GM18873 (cell line): ENCODE data around the gene YY1AP1.
"Not testable (repeated sequence)": the region's sequence is repeated elsewhere in the genome, so short reads cannot be mapped to it uniquely, and the experiment has no call there.

Experiments
- ATAC-seq: cut with Tn5 transposase; IDR thresholded peaks from one replicate; pipeline ENCODE4 v1.9.1; 2021; ENCODE audit warnings: mild to moderate bottlenecking, moderate library complexity, moderate number of reproducible peaks; ENCODE audit not compliant: unreplicated experiment, low FRiP score

Gene YY1AP1

DNA sequence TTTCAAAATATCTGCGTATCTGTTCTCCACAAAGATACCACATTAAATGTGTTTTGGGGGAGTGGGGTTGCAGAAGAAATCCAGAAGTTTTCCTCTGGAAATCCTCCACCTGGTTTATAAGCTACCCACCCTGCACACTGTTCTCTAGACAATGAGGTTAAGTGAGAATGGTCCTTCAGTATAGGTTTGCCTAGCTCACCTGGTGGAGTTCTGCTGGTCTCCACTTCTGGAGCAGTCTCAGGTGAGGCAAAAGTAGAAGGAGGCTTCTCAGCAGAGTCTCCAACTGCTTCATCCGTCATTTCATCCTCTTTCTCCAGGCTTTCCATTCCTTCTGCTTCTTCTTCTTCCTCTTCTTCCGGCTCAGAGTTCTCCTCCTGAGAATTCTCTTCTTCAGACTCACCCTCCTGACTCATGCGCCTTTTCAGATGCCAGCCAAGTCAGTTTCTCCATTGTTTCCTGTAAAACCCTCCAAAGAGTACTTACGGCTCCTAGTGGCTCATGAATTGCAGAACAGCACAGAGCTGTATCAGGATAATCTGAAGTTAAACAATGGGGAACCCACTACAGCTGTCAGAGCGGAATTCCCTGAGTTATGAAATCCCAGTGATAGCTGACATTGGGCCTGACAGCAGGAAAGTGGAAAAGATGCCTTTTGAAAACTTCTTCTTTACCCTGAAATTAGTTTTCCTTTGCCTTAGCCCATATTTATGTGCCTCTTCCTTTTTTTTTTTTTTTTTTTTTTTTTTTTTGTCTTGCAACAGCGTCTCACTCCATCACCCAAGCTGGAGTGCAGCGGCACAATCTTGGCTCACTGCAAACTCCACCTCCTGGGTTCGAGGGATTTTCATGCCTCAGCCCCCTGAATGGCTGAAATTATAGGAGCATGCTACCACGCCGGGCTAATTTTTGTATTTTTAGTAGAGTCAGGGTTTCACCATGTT is 40.1 kb downstream of the YY1AP1 start:
- no peak for ATAC-seq

DNA sequence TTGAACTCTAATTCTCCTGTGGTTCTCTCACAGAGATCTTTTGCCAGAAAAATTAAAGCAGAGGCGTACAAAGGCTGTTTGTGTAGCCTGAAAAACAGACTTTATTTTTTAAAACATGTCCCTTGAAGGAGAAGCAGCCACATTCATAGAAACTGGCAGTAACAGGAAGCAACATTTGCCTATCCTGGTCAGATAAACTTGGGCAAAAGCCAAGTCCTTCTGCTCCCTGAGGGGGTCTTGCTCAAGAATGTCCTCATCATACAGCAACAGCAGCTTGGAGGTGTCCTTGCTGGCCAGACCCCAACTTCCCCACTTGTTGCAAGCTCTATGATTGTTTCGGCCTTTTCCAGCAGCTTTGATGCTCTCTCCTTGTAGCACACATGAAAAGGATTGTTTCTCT is 42.3 kb downstream of the YY1AP1 start:
- no peak for ATAC-seq

DNA sequence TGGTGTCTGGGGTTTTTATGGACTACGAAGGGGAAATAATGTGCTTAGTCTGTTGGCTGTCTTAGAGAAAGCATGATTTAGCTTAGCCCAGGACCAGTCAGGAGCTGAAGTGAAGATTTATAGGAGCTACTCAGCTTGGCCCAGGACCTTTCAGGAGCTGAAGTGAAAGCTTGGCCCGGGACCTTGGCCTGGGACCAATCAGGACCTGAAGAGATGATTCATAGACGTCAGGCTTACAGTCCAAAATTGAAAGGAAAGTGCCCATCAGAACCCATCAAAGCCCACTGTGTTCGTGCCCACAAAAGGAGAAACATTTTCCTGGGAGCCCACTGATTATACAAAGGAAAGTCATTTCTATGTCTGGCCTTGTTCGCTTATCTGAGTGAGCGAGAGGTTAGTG is 42.9 kb downstream of the YY1AP1 start:
- ATAC-seq = no peak

DNA sequence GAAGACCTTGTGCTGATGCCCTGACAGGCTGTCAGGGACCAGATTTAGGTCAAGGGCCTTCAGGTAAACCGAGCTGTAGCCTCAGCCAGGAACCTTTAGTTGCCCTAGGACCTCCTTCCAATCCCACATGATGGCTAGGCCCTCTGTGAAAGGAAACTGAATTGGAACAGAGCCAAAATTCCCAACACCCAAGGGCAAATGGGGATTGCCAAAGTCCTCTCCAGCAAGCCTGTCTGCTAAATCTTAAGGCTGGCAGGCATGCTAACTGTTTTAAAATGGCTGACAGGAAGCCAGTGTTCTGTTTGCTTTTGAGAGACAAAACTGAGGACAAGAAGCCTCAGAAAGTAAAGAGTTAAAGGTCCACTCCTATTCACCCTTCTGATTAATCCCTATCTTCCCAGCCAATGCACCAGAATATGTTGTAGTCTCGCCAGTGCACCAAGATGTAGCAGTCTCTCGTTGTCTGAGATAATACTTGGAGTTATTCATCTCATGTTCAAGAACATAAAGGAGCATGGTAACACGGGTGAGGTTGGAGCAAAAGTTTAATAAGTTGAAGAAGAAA is 43.5 kb downstream of the YY1AP1 start:
- no peak for ATAC-seq

DNA sequence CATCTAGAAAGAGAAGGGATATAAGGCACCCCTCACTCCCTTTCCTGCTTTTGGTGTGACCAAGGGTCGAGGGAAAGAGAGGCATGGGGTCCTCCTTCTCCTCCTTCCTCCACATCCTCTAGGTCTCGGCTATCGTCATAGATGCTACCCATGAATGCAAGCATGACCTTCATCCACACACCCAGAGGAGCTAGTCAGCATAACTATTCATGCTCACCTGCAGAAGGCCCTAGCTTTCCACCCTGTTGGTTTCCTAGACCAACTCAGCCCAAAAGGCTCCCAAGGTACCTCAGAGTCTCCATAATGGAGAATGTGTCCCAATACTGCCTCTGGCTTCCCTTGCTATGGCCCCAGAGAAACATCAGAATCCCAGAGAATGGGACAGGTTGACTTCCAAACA is 45.3 kb downstream of the YY1AP1 start:
- ATAC-seq = no peak

DNA sequence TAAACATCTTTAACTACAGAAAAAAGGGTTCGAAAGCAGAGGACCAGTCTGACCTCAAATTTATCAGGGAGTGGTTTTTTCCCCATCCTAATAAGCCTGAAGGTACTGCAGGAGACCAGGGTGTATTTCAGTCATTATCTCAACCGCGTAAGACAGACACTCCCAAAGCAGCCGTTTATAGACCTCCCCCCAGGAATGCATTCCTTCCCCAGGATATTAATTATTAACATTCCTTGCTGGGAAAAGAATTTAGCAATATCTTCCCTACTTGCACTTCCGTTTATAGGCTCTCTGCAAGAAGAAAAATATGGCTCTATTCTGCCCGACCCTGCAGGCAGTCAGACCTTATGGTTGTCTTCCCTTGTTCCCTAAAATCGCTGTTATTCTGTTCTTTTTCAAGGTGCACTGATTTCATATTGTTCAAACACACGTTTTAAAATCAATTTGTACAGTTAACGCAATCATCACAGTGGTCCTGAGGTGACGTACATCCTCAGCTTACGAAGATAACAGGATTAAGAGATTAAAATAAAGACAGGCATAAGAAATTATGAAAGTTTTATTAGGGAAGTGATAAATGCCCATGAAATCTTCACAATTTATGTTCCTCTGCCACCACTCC is 45.9 kb downstream of the YY1AP1 start:
- not testable (repeated sequence) for ATAC-seq

DNA sequence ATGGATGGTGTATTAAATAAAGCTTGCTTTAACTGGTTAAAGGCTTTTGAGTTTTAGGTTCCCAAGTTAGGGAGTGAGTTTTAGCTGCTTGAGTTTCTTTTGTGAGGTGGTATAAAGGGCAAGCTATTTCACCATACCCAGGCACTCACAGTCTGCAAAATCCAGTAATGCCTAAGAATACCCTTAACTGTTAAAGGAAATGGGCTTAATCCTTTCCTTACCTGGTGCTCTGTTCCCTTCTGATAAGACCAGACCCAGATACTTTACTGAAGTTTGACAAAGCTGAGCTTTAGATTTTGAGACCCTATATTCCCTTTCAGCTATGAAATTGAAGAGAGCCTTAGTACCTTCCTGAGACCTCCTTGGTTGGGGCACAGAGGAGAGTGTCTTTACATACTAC is 48.2 kb downstream of the YY1AP1 start:
- ATAC-seq = no peak

DNA sequence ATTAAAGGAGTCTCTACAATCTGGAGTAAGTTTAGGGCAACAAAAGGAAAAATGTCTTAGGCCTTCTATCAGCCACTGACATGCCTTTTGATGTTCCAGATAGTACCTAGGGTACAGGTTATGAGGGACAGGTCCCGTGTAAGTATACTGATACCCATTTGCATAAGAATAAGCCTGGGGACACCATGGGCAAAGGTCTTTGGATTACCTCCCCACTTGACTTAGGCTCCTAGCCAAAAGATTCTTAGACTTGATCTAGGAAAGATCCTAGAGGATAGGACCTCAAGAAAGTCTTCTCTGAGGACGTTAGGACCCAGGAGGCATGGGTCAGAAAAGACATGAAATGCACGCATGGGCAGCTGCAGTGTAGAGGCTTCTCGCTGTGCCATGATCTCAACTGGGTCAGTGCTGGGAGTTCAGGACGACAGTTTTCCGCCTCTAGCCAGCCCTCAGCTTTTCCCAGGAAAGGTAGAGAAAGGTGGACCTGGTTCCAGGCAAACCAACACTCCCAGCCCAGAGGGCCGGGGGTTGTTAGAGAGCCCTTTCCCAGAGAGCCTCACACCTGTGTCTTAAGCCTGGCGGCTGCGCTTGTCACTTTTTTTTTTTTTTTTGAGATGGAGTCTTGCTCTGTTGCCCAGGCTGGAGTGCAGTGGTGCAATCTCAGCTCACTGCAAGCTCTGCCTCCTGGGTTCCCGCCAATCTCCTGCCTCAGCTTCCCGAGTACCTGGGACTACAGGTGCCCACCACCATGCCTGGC is 52.0 kb downstream of the YY1AP1 start:
- ATAC-seq = no peak

DNA sequence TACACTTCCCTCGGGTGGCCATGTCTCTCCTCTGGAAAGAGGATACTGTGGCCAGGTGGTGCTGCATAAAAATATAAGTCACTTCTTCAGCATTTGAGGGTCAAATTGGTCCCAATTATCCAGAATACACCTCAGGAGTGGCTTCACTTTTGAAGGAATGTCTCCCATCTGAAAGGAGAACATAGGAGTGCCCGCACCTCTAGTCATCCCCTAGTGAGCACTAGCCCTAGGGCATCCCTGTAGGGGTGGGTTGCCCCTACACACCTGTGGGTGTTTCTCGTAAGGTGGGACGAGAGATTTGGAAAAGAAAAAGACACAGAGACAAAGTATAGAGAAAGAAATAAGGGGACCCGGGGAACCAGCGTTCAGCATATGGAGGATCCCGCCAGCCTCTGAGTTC is 62.1 kb downstream of the YY1AP1 start:
- not testable (repeated sequence) for ATAC-seq

DNA sequence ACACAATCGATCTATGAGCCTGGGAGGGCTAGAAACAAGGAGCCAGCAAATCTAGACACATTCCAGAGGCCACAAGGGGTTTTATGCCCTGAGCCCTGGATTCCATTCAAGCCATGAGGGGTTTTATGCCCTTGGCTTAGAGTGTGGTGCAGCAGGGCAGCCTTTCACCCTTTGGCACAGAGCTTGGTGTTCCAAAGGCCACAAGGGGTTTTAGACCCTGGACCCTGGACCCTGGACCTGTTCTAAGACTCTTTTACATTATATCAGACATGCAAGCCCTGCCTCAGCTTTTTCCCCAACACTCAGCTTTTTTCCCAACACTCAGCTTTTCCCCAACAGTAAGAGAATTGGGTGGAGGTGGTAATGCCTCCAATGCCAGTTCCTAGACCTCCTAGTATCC is 65.2 kb downstream of the YY1AP1 start:
- no peak for ATAC-seq

DNA sequence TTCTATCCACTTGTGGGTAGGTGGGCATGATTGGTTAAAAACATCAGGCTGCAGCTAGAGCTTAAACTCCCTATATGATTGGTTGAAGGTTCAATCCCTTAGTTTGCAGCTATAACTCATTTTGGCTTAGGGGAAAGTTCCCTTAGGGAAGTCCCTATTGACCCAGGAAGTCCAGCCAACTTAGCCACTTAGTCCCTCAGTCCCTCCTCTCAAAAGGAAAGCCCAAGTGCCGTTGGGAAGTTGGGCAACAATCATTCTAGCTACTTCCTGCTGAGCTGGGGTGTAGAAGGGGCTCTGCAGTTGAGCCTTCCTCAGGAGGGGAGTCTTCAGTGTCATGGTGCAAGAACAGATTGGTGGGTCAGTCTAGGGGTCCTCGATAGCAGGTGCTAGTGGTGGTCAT is 66.4 kb downstream of the YY1AP1 start:
- no peak for ATAC-seq

DNA sequence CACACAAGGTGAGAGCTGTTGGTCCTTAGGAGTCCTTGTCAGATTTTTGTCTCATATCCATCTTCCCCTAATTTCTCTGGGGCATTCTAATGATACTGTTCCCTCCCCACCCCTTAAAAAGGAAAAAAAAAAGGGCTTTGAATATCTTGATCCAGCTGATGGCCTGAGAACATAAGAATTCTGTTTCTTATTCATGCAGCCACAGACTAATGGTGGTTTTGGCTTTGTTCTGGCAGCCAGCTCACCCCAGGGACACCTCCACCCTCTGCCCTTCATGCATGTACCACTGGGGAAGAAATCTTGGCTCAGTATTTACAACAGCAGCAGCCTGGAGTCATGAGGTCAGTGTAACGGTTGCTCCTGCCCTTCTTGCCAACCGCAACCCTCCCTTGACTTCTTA is 75.3 kb downstream of the YY1AP1 start:
- not testable (repeated sequence) for ATAC-seq

DNA sequence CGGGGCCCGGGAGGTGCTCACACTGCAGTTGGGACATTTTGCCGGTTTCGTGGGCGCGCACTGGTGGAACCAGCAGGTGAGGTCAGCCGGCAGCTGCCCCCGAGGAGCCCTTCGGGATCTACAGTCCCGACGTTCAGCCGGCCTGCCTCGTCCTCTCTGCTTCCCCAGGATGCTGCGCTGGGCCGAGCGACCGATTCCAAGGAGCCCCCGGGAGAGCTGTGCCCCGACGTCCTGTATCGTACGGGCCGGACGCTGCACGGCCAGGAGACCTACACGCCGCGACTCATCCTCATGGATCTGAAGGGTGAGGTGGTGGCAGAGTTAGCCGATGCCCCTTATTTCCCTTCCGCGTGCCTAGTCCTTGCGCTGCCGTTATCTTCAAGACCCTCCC is 78.3 kb downstream of the YY1AP1 start:
- ATAC-seq = not testable (repeated sequence)

DNA sequence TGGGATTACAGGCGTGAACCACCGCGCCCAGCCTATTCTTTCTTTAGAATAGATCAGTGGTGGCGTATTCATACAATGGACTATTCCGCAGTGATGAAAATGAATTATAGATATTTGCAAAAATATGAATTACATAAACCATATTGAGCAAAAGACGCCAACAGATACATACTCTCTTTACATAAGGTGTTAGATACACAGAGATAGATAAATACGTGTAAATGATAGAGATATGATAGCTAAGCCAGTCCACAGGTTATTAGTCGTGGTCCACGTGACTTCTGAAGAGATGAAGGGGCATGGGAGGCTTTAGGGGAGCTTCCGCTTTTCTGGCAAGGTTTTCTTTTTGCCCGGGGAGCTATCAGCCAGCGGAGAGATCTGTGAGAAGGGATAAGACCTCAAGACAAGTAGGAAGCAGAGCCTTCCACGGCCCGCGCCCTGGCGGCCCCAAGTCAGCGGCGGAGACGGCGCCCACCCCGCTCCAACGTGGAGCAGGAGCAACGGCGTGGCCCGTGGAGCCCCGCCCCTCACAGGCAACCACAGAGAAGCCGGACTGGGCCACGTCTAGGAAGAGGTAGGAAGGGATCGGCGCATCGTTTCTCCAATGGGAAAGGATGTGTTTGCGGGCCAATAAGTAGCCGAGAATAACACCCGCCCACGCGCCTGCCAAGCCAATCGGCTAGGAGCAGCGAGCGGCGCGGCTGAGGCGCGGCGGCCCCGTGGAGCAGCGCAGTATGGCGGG is 78.9 kb downstream of the YY1AP1 start, which contains the start of gene MSTO1:
Gene MSTO1 (plus strand): TSS at position 704 of the 742 bp plus-strand sequence. CDS start 31 bp downstream, at position 735.
- peak; percentile 86 for ATAC-seq
